Activated CD8-positive, alpha-beta memory T cell treated with anti-CD3 and anti-CD28 coated beads, Interleukin-2, amount 50 U/mL, for 24 hours (primary cell): ENCODE results near the gene RAX.
"Not testable (repeated sequence)": the region's sequence is repeated elsewhere in the genome, so short reads cannot be mapped to it uniquely, and the experiment has no call there.

Source experiments
- DNase-seq: peaks from one replicate; pipeline ENCODE4 v3.0.0-alpha.2; 2020; ENCODE audit errors: extremely low read depth

Gene RAX

GRCh38 chr18:59273759-59274532, 692 bp upstream of the RAX start:
- DNase-seq: no peak

GRCh38 chr18:59272221-59272888, 899 bp downstream of the RAX start:
- DNase-seq: no peak

DNA sequence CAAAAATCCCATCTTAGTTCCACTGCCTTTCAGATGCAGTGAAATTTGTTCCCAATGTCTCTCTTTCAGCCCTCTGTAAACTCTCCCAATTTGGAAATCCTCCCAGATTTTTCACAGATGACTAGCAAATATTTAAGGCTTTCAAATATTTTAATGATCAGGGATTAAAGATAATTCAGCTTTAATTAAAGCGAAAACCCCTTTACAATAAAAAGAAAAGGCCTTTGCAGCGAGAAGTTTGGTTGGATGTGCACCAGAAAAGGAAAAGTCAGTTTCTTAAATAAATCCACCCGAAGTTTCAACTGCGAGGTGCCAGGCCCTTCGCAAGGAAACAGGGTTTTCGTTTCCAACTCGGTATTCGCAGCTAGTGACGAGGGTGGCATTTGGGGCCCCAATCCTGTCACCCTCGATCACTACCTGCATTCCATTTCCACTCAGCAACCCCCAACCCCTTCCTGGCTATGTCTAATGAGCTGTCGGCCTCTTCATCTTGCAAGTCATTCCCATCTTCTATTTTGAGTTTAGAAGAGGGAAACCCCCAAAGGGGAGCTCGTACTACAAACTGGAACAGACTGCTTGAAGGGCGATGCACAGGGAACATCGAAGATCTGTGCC, 1.5 kb downstream of the RAX start:
- no peak for DNase-seq

GRCh38 chr18:59270689-59271257, 2.5 kb downstream of the RAX start:
- DNase-seq: no peak

GRCh38 chr18:59269563-59270119, 3.6 kb downstream of the RAX start:
- DNase-seq: no peak

DNA sequence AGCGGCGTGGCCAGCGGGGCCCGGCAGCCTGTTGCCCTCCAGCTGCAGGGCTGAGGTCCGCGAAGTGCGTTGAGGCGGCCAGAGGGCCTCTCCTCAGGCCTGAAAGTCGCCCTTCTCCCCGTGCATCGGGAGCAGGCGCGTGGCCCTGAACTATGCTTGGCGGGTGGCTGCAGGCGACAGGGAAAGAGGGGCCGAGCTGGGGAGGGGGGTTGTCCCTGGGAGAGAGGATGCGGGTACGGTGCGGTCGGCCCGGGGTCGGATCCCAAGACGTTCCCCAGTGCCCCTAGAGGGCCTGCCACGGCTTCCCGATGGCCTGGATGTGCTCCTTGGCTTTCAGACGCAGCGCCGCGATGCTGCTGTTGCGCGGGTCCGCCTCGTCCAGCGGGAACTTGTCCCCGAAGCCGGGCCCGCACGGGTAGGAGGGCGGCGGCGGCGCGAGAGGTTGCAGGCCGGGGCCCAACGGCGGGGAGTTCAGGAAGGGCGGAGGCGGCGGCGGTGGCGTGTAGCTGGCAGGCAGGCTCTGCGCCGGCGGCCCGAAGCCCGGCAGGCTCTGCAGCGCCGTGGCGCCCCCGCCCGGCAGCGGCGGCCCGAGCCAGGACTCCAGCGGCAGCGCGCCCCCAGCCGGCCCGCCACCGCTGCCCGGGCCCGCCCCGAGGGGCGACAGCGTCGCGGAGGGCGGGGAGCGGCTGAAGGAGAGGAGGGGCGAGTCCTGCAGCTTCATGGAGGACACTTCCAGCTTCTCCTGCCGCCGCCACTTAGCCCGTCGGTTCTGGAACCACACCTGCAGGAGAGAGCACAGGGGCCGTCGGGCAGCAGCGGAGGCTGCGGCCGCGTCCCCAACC, 4.3 kb downstream of the RAX start:
- no peak for DNase-seq

DNA sequence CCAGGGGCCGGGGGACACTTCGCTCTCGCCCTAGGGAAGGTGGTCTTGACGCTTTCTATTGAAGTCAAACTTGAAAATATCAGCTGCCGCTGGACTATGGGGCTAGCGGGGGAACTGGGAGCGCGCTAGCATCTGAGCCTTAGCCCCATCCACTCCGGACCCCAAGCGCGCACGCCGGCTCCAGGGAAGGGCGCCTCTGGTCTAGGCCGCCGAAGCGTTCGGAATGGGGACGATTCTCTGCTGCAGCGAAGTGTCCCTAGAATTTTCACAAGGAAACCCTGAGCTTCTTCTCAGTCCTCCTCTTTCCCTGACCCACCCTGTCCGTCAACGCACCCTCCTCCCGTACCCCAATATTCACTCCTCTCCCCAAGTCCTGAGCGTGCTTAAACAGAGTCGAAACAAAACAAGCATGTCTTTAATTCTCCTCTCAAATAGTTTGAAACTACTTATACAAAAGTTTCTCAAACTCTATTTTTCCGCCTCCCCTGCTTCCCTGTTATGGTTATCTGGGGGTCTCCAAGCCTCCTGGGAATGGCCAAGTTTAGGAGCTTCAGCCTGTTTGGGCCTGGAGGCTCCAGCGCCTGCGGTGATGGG, 5.0 kb downstream of the RAX start:
- no peak for DNase-seq

- DNase-seq: no peak
Observed at GRCh38 chr18:59267503-59268126, 5.6 kb downstream of the RAX start.

GRCh38 chr18:59266886-59267502, 6.3 kb downstream of the RAX start:
- DNase-seq: no peak

DNA sequence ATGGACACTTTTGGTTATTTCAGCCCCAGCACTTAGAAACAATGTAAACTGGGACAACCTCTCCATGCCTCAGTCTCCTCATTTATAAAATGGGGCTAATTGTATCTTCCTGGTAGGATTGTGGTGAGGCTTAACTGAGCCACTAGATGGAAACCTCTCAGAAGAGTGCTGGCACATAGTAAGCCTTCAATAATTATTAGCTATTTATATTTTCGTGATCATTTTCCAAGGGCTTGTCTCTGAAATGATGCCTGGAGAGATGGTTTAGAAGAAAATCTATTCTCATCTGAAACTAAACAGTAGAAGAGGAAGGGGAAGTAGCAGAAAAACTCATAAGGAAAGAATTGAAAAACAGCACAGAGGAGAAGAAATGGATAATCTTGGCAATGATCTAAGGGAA, 6.8 kb downstream of the RAX start:
- no peak for DNase-seq

DNA sequence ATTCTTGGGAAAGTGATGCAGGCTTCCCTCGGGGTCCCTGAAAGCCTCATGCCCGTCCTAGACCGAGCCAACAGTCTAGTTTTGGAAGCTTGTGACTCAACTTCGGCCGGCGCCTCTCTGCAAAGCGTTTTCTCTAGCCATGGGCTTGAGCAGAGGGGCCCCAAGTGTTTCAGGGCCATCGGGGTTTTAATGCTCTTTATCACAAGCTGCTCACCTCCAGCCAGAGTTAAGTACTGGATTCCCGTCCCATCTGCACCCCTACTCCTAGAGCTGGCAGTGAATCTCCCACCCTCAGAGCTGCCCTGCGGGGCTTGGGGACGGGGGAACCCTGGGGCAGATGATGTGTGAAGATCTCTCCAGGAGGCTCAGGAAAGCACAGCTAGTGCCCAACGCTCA, 7.3 kb downstream of the RAX start:
- DNase-seq: no peak

- DNase-seq: no peak
Observed at GRCh38 chr18:59265246-59265973, 7.8 kb downstream of the RAX start.

DNA sequence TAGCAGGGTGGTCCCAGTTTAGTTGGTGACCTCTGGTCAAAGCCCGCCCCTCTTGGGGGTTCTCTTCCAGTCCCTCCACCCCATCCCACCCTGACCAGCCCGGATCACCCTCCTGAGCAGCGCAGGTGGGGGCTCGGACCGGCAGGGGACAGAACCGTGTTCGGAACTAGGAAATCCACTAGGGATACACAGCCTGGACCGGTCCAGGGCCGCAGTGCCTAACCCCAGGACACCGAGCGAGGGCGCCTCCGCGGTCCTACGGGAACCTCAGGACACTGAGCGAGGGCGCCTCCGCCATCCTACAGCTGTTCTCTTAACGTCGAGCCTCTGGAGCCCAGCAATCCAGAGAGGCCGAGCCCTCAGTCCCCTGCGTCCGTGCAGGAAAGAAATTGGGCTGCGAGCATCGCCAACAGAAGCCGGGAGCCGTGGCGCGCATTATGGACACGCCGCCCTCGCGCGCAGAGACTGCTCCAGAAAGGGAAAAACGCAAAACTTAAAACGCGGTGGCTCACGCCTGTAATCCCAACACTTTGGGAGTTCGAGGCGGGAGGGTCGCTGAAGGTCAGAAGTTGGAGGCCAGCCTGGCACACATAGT, 8.5 kb downstream of the RAX start:
- no peak for DNase-seq

DNA sequence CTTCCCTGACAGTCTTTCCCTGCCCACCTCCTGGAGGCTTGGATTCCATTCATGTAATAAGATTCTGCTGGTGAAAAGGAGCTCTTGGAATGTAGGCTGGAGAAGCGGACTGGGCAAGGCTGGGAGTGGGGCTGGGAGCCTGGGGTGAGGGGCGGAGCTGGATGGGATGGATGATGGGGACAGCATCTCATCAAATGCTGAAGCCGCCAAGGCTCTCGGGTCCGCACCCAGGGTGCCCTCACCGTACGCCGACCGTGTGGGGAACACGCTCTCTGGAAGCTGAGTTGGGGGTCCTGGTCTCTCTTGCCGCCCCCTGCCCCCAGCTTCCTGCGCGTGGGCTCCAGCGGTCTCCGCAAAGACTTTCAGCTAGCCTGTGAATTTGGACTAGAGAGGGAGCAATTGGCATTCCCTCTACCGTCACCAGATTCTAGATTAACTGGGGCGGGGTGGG, 9.1 kb downstream of the RAX start:
- DNase-seq: no peak

DNA sequence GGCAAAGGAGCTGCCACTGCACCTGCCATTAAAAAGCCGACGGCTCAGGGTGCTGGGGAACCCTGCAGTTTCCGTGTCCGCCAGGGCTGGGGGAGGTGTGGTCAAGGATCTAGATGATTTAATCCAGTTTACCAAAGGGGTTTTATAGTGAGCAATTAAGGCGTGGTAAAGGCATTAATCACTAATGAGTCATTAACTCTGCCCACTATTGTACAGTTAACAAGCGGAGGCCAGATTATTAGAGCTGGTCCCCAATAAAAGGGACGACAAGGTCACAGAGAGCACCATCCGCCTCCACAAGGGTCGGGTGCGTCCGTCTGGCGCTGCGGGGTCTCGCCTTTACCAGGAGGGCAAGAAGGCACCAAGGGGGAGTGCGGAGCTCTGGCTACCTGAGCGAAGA, 9.6 kb downstream of the RAX start:
- no peak for DNase-seq

DNA sequence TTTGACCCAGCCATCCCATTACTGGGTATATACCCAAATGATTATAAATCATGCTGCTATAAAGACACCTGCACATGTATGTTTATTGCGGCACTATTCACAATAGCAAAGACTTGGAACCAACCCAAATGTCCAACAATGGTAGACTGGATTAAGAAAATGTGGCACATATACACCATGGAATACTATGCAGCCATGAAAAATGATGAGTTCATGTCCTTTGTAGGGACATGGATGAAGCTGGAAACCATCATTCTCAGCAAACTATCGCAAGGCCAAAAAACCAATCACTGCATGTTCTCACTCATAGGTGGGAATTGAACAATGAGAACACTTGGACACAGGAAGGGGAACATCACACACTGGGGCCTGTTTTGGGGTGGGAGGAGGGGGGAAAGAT, 11.0 kb downstream of the RAX start:
- not testable (repeated sequence) for DNase-seq

GRCh38 chr18:59261842-59262241, 11.4 kb downstream of the RAX start:
- not testable (repeated sequence) for DNase-seq

GRCh38 chr18:59255491-59255890, 17.8 kb downstream of the RAX start:
- not testable (repeated sequence) for DNase-seq

DNA sequence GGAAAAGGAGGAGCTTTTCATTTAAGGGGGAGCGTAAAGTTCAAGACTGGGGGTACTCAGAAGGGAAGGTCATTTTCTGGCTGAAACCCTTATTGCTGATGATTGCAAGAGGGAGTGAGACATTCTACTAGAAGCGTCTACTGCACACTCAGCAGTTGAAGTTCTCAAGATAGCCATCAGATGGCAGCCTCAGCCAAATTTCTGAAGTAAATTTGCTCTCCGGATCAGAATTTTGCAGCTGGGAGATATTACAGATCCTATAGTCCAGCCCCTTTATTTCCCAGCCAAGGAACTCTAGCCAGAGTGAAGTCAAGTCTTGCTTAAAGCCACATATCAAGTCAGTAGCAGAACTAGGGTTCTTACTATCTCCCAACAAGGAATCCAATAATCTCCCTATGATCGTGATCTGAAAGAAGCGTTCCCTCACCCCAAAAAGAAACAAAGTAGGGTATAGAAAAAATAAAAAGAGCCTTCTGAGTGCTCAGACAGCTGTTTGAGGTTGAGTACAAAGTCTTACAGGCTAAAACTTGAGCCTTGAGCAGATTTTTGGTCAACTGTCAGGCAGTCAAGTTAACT, 24.0 kb downstream of the RAX start:
- DNase-seq: no peak
